Vagina (tissue), 2 donors: ENCODE data around the gene CCL7.

ENCODE experiments used
- CTCF ChIP-seq, 3 experiments: fragments of 450-650 bp in 2 of 3; fragments of 200-600 bp in 1 of 3; sonication (generic) in 1 of 3; IDR thresholded peaks; one replicate each; pipeline ENCODE4 v1.5.1; 2017 to 2019; ENCODE audit warnings: antibody characterized with exemption in 3 of 3, mild to moderate bottlenecking in 2 of 3, moderate library complexity in 2 of 3
- POLR2A ChIP-seq, 2 donors: fragments of 450-650 bp; IDR thresholded peaks; one replicate each; pipeline ENCODE4 v1.6.1; 2017; ENCODE audit warnings: antibody characterized with exemption in 2 of 2, mild to moderate bottlenecking in 2 of 2, moderate library complexity in 2 of 2

- TF ChIP-seq CTCF (IDR thresholded peaks at IDR 0.05) (no peak), POLR2A (IDR thresholded peaks at IDR 0.05) (no peak)
Measured at GRCh38 chr17:34265711-34266110, 4.3 kb upstream of the CCL7 start.
